A549 (cell line): ENCODE measurements around the gene RTN4RL1. TPM values are rescaled to one million over a fixed set of nuclear protein-coding genes. Genes with fewer than 3 reads are reported as not detected.

ENCODE experiments used
- ATAC-seq, 2 experiments: fragments of 200-7000 bp in 1 of 2; fragments of >200 bp in 1 of 2; cut with Nextera tagmentation in 1 of 2; cut with Tn5 transposase in 1 of 2; 3 replicates each; pipeline versions ENCODE4 v1.8.0 to v1.9.1; 2018 to 2020; ENCODE audit warnings: mild to moderate bottlenecking in 1 of 2, moderate library complexity in 1 of 2
- CTCF ChIA-PET: fragments of 300-600 bp; sonication (Branson Sonifier 250); formaldehyde crosslinking; extraction: SDS; loops from one replicate; lab custom pipeline; 2021; ENCODE audit warnings: antibody characterized with exemption, inconsistent platforms; lab: Yijun Ruan, JAX
- POLR2A ChIA-PET: fragments of 350-600 bp; formaldehyde crosslinking; extraction: SDS; loops from one replicate; lab custom pipeline; 2021; ENCODE audit warnings: antibody characterized with exemption, inconsistent platforms; lab: Yijun Ruan, JAX
- DNase-seq, 2 experiments: peaks; one replicate each; pipeline versions ENCODE4 v3.0.0 to v3.0.0-alpha.2; 2011 to 2016; ENCODE audit warnings: low read depth in 1 of 2, low spot score in 1 of 2
- FAIRE-seq: peaks from 2 replicates; lab custom pipeline; 2011; peaks lifted over from hg19 to GRCh38; lab: Jason Lieb, UNC
- H3K27ac ChIP-seq, 2 experiments: fragments of >200 bp; sonication (Bioruptor Twin); formaldehyde crosslinking; 3 replicates each; pipeline ENCODE4 v1.5.1; 2016 to 2017
- H3K4me1 ChIP-seq: fragments of >200 bp; sonication (Bioruptor Twin); formaldehyde crosslinking; 3 replicates; pipeline ENCODE4 v1.6.1; 2016
- H3K4me2 ChIP-seq: fragments of >200 bp; sonication (Bioruptor Twin); formaldehyde crosslinking; 3 replicates; pipeline ENCODE4 v1.6.1; 2016
- H3K4me3 ChIP-seq: fragments of >200 bp; sonication (Bioruptor Twin); formaldehyde crosslinking; 3 replicates; pipeline ENCODE4 v1.5.1; 2016
- H3K9me3 ChIP-seq: fragments of >200 bp; sonication (Bioruptor Twin); formaldehyde crosslinking; 3 replicates; pipeline ENCODE4 v1.6.1; 2016
- CHD2 ChIP-seq: fragments of 150-350 bp; IDR thresholded peaks from 2 replicates; pipeline ENCODE4 v1.6.1; 2014; ENCODE audit warnings: low read length; ENCODE audit not compliant: partially characterized antibody
- EHF ChIP-seq: fragments of 250-450 bp; sonication (Bioruptor Pico); IDR thresholded peaks from 2 replicates; pipeline ENCODE4 v1.5.0; 2020; ENCODE audit warnings: mild to moderate bottlenecking
- EHMT2 ChIP-seq: fragments of 200-600 bp; sonication (generic); IDR thresholded peaks from 2 replicates; pipeline ENCODE4 v1.6.1; 2016; ENCODE audit warnings: antibody characterized with exemption, low read depth, mild to moderate bottlenecking, moderate library complexity
- EP300 ChIP-seq, 2 experiments: fragments of >200 bp; sonication (Bioruptor Twin); formaldehyde crosslinking; IDR thresholded peaks; 2 replicates in 1 of 2; 3 replicates in 1 of 2; pipeline ENCODE4 v1.6.1; 2016 to 2017
- FOSL2 ChIP-seq, 2 experiments: fragments of 450-650 bp in 1 of 2; fragments of >200 bp in 1 of 2; sonication (Bioruptor Twin) in 1 of 2; formaldehyde crosslinking; IDR thresholded peaks; 2 replicates each; pipeline versions ENCODE4 v1.5.0 to v1.6.1; 2016 to 2020; ENCODE audit warnings: mild to moderate bottlenecking in 1 of 2, moderate library complexity in 1 of 2
- FOXS1 ChIP-seq: fragments of 250-450 bp; sonication (Bioruptor Pico); IDR thresholded peaks from 2 replicates; pipeline ENCODE4 v1.5.0; 2020; ENCODE audit warnings: mild to moderate bottlenecking, moderate library complexity
- GATA3 ChIP-seq: IDR thresholded peaks from 2 replicates; pipeline ENCODE4 v1.6.1; 2012; ENCODE audit warnings: borderline replicate concordance
- HDAC2 ChIP-seq: fragments of 200-600 bp; sonication (generic); IDR thresholded peaks from 2 replicates; pipeline ENCODE4 v1.6.1; 2016
- HOXA7 ChIP-seq: fragments of 250-450 bp; sonication (Bioruptor Pico); IDR thresholded peaks from 2 replicates; pipeline ENCODE4 v1.5.0; 2020; ENCODE audit warnings: mild to moderate bottlenecking, moderate library complexity
- KDM1A ChIP-seq: fragments of 200-600 bp; sonication (generic); IDR thresholded peaks from 2 replicates; pipeline ENCODE4 v1.6.1; 2016; ENCODE audit warnings: low read depth, mild to moderate bottlenecking
- MAFK ChIP-seq: fragments of 450-650 bp; IDR thresholded peaks from 2 replicates; pipeline ENCODE4 v1.6.1; 2014; ENCODE audit not compliant: partially characterized antibody
- MYC ChIP-seq: IDR thresholded peaks from 2 replicates; pipeline ENCODE4 v1.6.1; 2012; ENCODE audit warnings: mild to moderate bottlenecking, inconsistent platforms, low read length, improper control_type of control experiment, borderline replicate concordance
- NFE2L2 ChIP-seq: fragments of 150-350 bp; conservative IDR thresholded peaks from 2 replicates; pipeline ENCODE4 v1.6.1; 2014; ENCODE audit warnings: low read length
- PBX3 ChIP-seq: IDR thresholded peaks from 2 replicates; pipeline ENCODE4 v1.6.1; 2012
- RCOR1 ChIP-seq: fragments of 150-350 bp; IDR thresholded peaks from 2 replicates; pipeline ENCODE4 v1.6.1; 2014; ENCODE audit warnings: antibody characterized with exemption, low read length, low read depth
- REST ChIP-seq: fragments of 200-600 bp; sonication (generic); IDR thresholded peaks from 2 replicates; pipeline ENCODE4 v1.6.1; 2016; ENCODE audit warnings: antibody characterized with exemption, mild to moderate bottlenecking, moderate library complexity
- SREBF2 ChIP-seq: fragments of 450-650 bp; IDR thresholded peaks from 2 replicates; pipeline ENCODE4 v1.6.1; 2014; ENCODE audit warnings: mild to moderate bottlenecking, moderate library complexity
- USF2 ChIP-seq: fragments of 450-650 bp; IDR thresholded peaks from 2 replicates; pipeline ENCODE4 v1.6.1; 2014; ENCODE audit warnings: antibody characterized with exemption
- ZC3H11A ChIP-seq: fragments of 450-650 bp; IDR thresholded peaks from 2 replicates; pipeline ENCODE4 v1.6.1; 2014; ENCODE audit warnings: antibody characterized with exemption, mild to moderate bottlenecking
- ZNF302 ChIP-seq: fragments of 250-450 bp; sonication (Bioruptor Pico); IDR thresholded peaks from 2 replicates; pipeline ENCODE4 v1.9.0; 2021; ENCODE audit warnings: inconsistent platforms, mild to moderate bottlenecking, moderate library complexity
- WGBS: methylation state at CpG from one replicate; pipeline ENCODE4 v1.1.6; 2017; ENCODE audit errors: missing lambda C conversion rate; 5-methylcytosine and 5-hydroxymethylcytosine counted together
- polyA plus RNA-seq, 4 experiments: library from polyadenylated mRNA; depleted of rRNA in 3 of 4; stranded (reverse); fragments of >200 nt; fragmentation: RNase III in 1 of 4; extraction: RNeasy Plus Mini Kit Qiagen cat#74134 plus additional on column Dnase treatment in 1 of 4; gene quantifications; 2 replicates in 3 of 4; 3 replicates in 1 of 4; pipeline ENCODE4 v1.2.3, GENCODE V29; 2011 to 2017

RTN4RL1 gene
- polyA plus RNA-seq, 2 of the 4 experiments (the other 2 are of a cell fraction) = 0.39 to 1.5 TPM

- Histone ChIP-seq H3K4me2 (no peak overlapping the region), H3K27ac (no peak overlapping the region), H3K9me3 (no peaks in the 10 kb centered on the region), H3K4me3 (no peak overlapping the region), H3K4me1 (0 out of 3 replicates have a peak, but pooled peaks cover 5% of the 10 kb centered on the region)
- no peak for TF ChIP-seq EHMT2
- TF ChIP-seq PBX3 = no peak
- no peak for TF ChIP-seq GATA3
- no peak for TF ChIP-seq FOXS1 (CRISPR knock-in tag)
- WGBS = 96% methylated on average over 65 of the region's 81 CpGs
- ChIA-PET POLR2A (interaction anchor here (1.2 kb wide), 1 partner anchor 187 kb away, joined by 3 read pairs; no protein-coding TSS in a partner anchor), CTCF (interaction anchor here (0.9 to 9.1 kb wide), 29 partner anchors 12 to 304 kb away, joined by 3 to 492 read pairs (median 8); partner anchors contain the start of gene OVCA2)
- ATAC-seq (no peak), FAIRE-seq (no peak), DNase-seq (no peak)
Observed at GRCh38 chr17:2057175-2057759, 32.1 kb upstream of the RTN4RL1 start.

GRCh38 chr17:2056206-2057174, 31.4 kb upstream of the RTN4RL1 start:
- H3K4me2 ChIP-seq = no peak overlapping the region
- H3K27ac ChIP-seq = no peak overlapping the region
- no peak overlapping the region for H3K4me3 ChIP-seq
- CTCF ChIA-PET = interaction anchor here (0.6 to 9.1 kb wide), 24 partner anchors 13 to 305 kb away, joined by 3 to 492 read pairs (median 10); partner anchors contain the start of gene OVCA2
- no peak for TF ChIP-seq MAFK
- no peak for TF ChIP-seq ZC3H11A
- no peak for TF ChIP-seq ZNF302 (CRISPR knock-in tag)
- no peak for TF ChIP-seq HDAC2
- no peak for TF ChIP-seq CHD2
- TF ChIP-seq REST = no peak
- TF ChIP-seq SREBF2 = no peak
- no peak for TF ChIP-seq KDM1A
- TF ChIP-seq PBX3 = no peak
- TF ChIP-seq HOXA7 (CRISPR knock-in tag) = no peak
- TF ChIP-seq FOSL2 (IDR thresholded peaks at IDR 0.05) = no peak
- TF ChIP-seq FOSL2 (CRISPR knock-in tag; IDR thresholded peaks at IDR 0.05) = no peak
- TF ChIP-seq MYC = no peak
- no peak for TF ChIP-seq NFE2L2
- TF ChIP-seq RCOR1 = no peak
- TF ChIP-seq EP300 (IDR thresholded peaks at IDR 0.05) = no peak
- TF ChIP-seq EHF (CRISPR knock-in tag) = no peak
- no peak for TF ChIP-seq USF2
- H3K9me3 ChIP-seq = no peaks in the 10 kb centered on the region
- ATAC-seq = no peak
- 95% methylated on average over 61 of the region's 85 CpGs for WGBS
- POLR2A ChIA-PET = interaction anchor here (1.2 kb wide), 1 partner anchor 188 kb away, joined by 3 read pairs; no protein-coding TSS in a partner anchor
- H3K4me1 ChIP-seq = 0 out of 3 replicates have a peak, but pooled peaks cover 5% of the 10 kb centered on the region
- DNase-seq = no peak
- FAIRE-seq = no peak
